GM12891 (cell line): ENCODE measurements around the gene MOCS3.
"Not testable (repeated sequence)": the region's sequence is repeated elsewhere in the genome, so short reads cannot be mapped to it uniquely, and the experiment has no call there.

Source experiments
- DNase-seq: peaks from one replicate; pipeline ENCODE4 v3.0.0; 2011; ENCODE audit warnings: low spot score; ENCODE audit not compliant: insufficient read length
- FAIRE-seq: peaks from 2 replicates; lab custom pipeline; 2011; peaks lifted over from hg19 to GRCh38; lab: Jason Lieb, UNC
- PAX5 ChIP-seq: IDR thresholded peaks from 2 replicates; pipeline ENCODE4 v1.6.1; 2011; ENCODE audit warnings: low read length, moderate library complexity, mild to moderate bottlenecking; ENCODE audit not compliant: insufficient read depth, severe bottlenecking
- POLR2A ChIP-seq: IDR thresholded peaks from 2 replicates; pipeline ENCODE4 v1.6.1; 2011; ENCODE audit warnings: low read depth, low read length, control low read depth
- POLR2AphosphoS5 ChIP-seq: IDR thresholded peaks from 2 replicates; pipeline ENCODE4 v1.6.1; 2011; ENCODE audit warnings: low read depth, low read length, control low read depth
- POU2F2 ChIP-seq: IDR thresholded peaks from 2 replicates; pipeline ENCODE4 v1.6.1; 2011; ENCODE audit warnings: low read depth, mild to moderate bottlenecking, control low read depth, low read length, moderate library complexity
- SPI1 ChIP-seq: IDR thresholded peaks from 2 replicates; pipeline ENCODE4 v1.6.1; 2011; ENCODE audit warnings: low read depth, low read length, control low read depth
- TAF1 ChIP-seq: IDR thresholded peaks from 2 replicates; pipeline ENCODE4 v1.6.1; 2011; ENCODE audit warnings: low read depth, low read length, control low read depth

MOCS3 gene

GRCh38 chr20:50957798-50958614 lies 612 bp upstream of the MOCS3 start, which contains the start of gene DPM1:
Gene DPM1 (minus strand): TSS chr20:50958532. CDS start chr20:50958523, 9 bp downstream.
- FAIRE-seq (peak; percentile 97), DNase-seq (peak; percentile 60)
- TF ChIP-seq POLR2A (peak; percentile 99), POLR2AphosphoS5 (peak; percentile 99), TAF1 (peak; percentile 100), POU2F2 (peak; percentile 59; the same call in 1 of the 2 replicates), PAX5 (no peak), SPI1 (peak; percentile 25; the same call in 1 of the 2 replicates)

GRCh38 chr20:50959543-50960126 lies 1.0 kb downstream of the MOCS3 start:
- FAIRE-seq, result no peak
- TF ChIP-seq POU2F2 (no peak), POLR2AphosphoS5 (no peak), SPI1 (no peak), POLR2A (no peak), PAX5 (no peak), TAF1 (no peak)
- no peak for DNase-seq

- TF ChIP-seq POLR2AphosphoS5 (no peak), TAF1 (no peak), PAX5 (no peak)
- DNase-seq, result no peak
- no peak for FAIRE-seq
Measured at GRCh38 chr20:50967586-50967985, 9.0 kb downstream of the MOCS3 start.

GRCh38 chr20:50968289-50968688 lies 9.7 kb downstream of the MOCS3 start:
- TF ChIP-seq SPI1, result no peak
- no peak for TF ChIP-seq TAF1
- TF ChIP-seq POU2F2, result no peak
- no peak for TF ChIP-seq POLR2AphosphoS5
- no peak for TF ChIP-seq POLR2A
- no peak for TF ChIP-seq PAX5
- DNase-seq (no peak), FAIRE-seq (no peak)

- FAIRE-seq (no peak), DNase-seq (no peak)
- TF ChIP-seq PAX5 (no peak), POLR2AphosphoS5 (no peak), TAF1 (no peak), SPI1 (no peak), POLR2A (no peak), POU2F2 (no peak)
Measured at GRCh38 chr20:50969435-50969834, 10.8 kb downstream of the MOCS3 start.

- TF ChIP-seq POLR2A (no peak), TAF1 (no peak), SPI1 (no peak), PAX5 (no peak)
- FAIRE-seq, result no peak
- DNase-seq, result no peak
Measured at GRCh38 chr20:50969912-50970311, 11.3 kb downstream of the MOCS3 start.

GRCh38 chr20:50975701-50976330 lies 17.2 kb downstream of the MOCS3 start:
- FAIRE-seq (no peak), DNase-seq (no peak)
- TF ChIP-seq POU2F2, result no peak
- no peak for TF ChIP-seq POLR2AphosphoS5
- TF ChIP-seq POLR2A, result no peak
- no peak for TF ChIP-seq SPI1
- TF ChIP-seq TAF1, result no peak
- TF ChIP-seq PAX5, result no peak

- no peak for DNase-seq
- FAIRE-seq, result no peak
- TF ChIP-seq PAX5, result no peak
- no peak for TF ChIP-seq POLR2A
- no peak for TF ChIP-seq POU2F2
- TF ChIP-seq SPI1, result no peak
- no peak for TF ChIP-seq TAF1
- no peak for TF ChIP-seq POLR2AphosphoS5
Measured at GRCh38 chr20:50977066-50978021, 18.7 kb downstream of the MOCS3 start.

- DNase-seq, FAIRE-seq: not testable (repeated sequence)
Measured at GRCh38 chr20:50978533-50978932, 19.9 kb downstream of the MOCS3 start.
